GM10266 (cell line): Measurements from ENCODE around the gene CAPN8.

Source experiments
- DNase-seq: peaks from one replicate; pipeline ENCODE4 v3.0.0; 2012; ENCODE audit errors: extremely low spot score
- CTCF ChIP-seq: IDR thresholded peaks from 2 replicates; pipeline ENCODE4 v1.5.1; 2012; ENCODE audit warnings: mild to moderate bottlenecking, low read depth; ENCODE audit not compliant: control insufficient read depth, insufficient read depth; ENCODE audit errors: missing control alignments

CAPN8 gene

GRCh38 chr1:223711747-223712193 lies 46.3 kb upstream of the CAPN8 start:
- TF ChIP-seq CTCF = no peak
- DNase-seq = no peak

GRCh38 chr1:223711173-223711572 lies 45.7 kb upstream of the CAPN8 start:
- no peak for TF ChIP-seq CTCF
- DNase-seq = no peak

GRCh38 chr1:223710179-223711133 lies 45.0 kb upstream of the CAPN8 start:
- no peak for DNase-seq

GRCh38 chr1:223709598-223709997 lies 44.1 kb upstream of the CAPN8 start:
- no peak for DNase-seq
- no peak for TF ChIP-seq CTCF

More at GRCh38 chr1:223710179-223711133, 45.0 kb upstream of the CAPN8 start:
- TF ChIP-seq CTCF = no peak

- no peak for TF ChIP-seq CTCF
These were observed 43.3 kb upstream of the CAPN8 start for GRCh38 chr1:223708651-223709268.

GRCh38 chr1:223708001-223708359 lies 42.5 kb upstream of the CAPN8 start:
- no peak for TF ChIP-seq CTCF
- no peak for DNase-seq

More at GRCh38 chr1:223708651-223709268, 43.3 kb upstream of the CAPN8 start:
- no peak for DNase-seq
